HG03575 (cell line): Measurements from ENCODE around the gene ARHGAP5.

Source experiments
- ATAC-seq: cut with Tn5 transposase; IDR thresholded peaks from one replicate; pipeline ENCODE4 v1.9.1; 2021; ENCODE audit not compliant: unreplicated experiment, insufficient number of reproducible peaks, low FRiP score; ENCODE audit errors: extremely low read depth

Gene ARHGAP5

GRCh38 chr14:32202491-32202997 is 125.4 kb downstream of the ARHGAP5 start:
- ATAC-seq, result no peak

GRCh38 chr14:32202998-32203882 is 126.1 kb downstream of the ARHGAP5 start, which contains the start of gene RNU6-8:
Gene RNU6-8, minus strand, starts transcription at chr14:32203269.
- ATAC-seq, result peak; percentile 29

- no peak for ATAC-seq
Observed at GRCh38 chr14:32203928-32204357, 126.8 kb downstream of the ARHGAP5 start.

- no peak for ATAC-seq
Observed at GRCh38 chr14:32205554-32205953, 128.4 kb downstream of the ARHGAP5 start.

GRCh38 chr14:32205984-32206383 is 128.9 kb downstream of the ARHGAP5 start:
- no peak for ATAC-seq

GRCh38 chr14:32206552-32206951 is 129.4 kb downstream of the ARHGAP5 start:
- ATAC-seq, result no peak

GRCh38 chr14:32208490-32208889 is 131.4 kb downstream of the ARHGAP5 start:
- ATAC-seq, result no peak
